Endometrial microvascular endothelial cells (primary cell): Measurements from ENCODE around the gene NKX6-1. TPM values are rescaled to one million over a fixed set of nuclear protein-coding genes. Genes with fewer than 3 reads are reported as not detected.

Experiments used
- in situ Hi-C: cut with HindIII; loops from 2 replicates; pipeline ENCODE4 v1.10.0; 2017; ENCODE audit warnings: low sequenced_read_pairs, low pct_unique_long_range_greater_than_20kb; ENCODE audit errors: inconsistent ontology term
- total RNA-seq: library from RNA; depleted of rRNA; stranded (reverse); fragments of >200 nt; gene quantifications from one replicate; pipeline ENCODE4 v1.2.3, GENCODE V29; 2015; ENCODE audit errors: inconsistent ontology term

NKX6-1 gene
- total RNA-seq, 1 donor from 2014 or later: not detected

GRCh38 chr4:84500386-84501201 is 1.5 kb upstream of the NKX6-1 start:
- in situ Hi-C loops: no loop called here

- in situ Hi-C loops: no loop called here
These were observed 511 bp upstream of the NKX6-1 start for GRCh38 chr4:84499624-84499982.

GRCh38 chr4:84498203-84498934 is 723 bp downstream of the NKX6-1 start:
- in situ Hi-C loops: no loop called here

GRCh38 chr4:84497504-84498202 is 1.4 kb downstream of the NKX6-1 start:
- in situ Hi-C loops: no loop called here

- in situ Hi-C loops: no loop called here
These were observed 2.2 kb downstream of the NKX6-1 start for GRCh38 chr4:84496706-84497503.

GRCh38 chr4:84496331-84496705 is 2.8 kb downstream of the NKX6-1 start:
- in situ Hi-C loops: no loop called here

- in situ Hi-C loops: no loop called here
These were observed 3.3 kb downstream of the NKX6-1 start for GRCh38 chr4:84495794-84496261.

GRCh38 chr4:84495118-84495793 is 3.8 kb downstream of the NKX6-1 start:
- in situ Hi-C loops: no loop called here

GRCh38 chr4:84494531-84494930 is 4.6 kb downstream of the NKX6-1 start:
- in situ Hi-C loops: no loop called here

GRCh38 chr4:84494076-84494475 is 5.0 kb downstream of the NKX6-1 start:
- in situ Hi-C loops: no loop called here

- in situ Hi-C loops: no loop called here
These were observed 5.8 kb downstream of the NKX6-1 start for GRCh38 chr4:84493092-84493850.

GRCh38 chr4:84492737-84493091 is 6.4 kb downstream of the NKX6-1 start:
- in situ Hi-C loops: no loop called here

GRCh38 chr4:84492290-84492689 is 6.8 kb downstream of the NKX6-1 start:
- in situ Hi-C loops: no loop called here

- in situ Hi-C loops: no loop called here
These were observed 7.6 kb downstream of the NKX6-1 start for GRCh38 chr4:84491481-84491880.

- in situ Hi-C loops: no loop called here
These were observed 8.4 kb downstream of the NKX6-1 start for GRCh38 chr4:84490663-84491062.

GRCh38 chr4:84484236-84484635 is 14.9 kb downstream of the NKX6-1 start:
- in situ Hi-C loops: no loop called here

- in situ Hi-C loops: no loop called here
These were observed 15.4 kb downstream of the NKX6-1 start for GRCh38 chr4:84483688-84484087.
